ENCODE measurements around the gene SNORC. TPM values are rescaled to one million over a fixed set of nuclear protein-coding genes. Genes with fewer than 3 reads are reported as not detected.

The SNORC gene
- total and polyA plus RNA-seq, 9 of the 15 experiments (the other 6 are each of a cell fraction or from before 2014, with no cell fraction given) = 0.14 to 2.5 (median 0.72) TPM; not detected in 2

DNA sequence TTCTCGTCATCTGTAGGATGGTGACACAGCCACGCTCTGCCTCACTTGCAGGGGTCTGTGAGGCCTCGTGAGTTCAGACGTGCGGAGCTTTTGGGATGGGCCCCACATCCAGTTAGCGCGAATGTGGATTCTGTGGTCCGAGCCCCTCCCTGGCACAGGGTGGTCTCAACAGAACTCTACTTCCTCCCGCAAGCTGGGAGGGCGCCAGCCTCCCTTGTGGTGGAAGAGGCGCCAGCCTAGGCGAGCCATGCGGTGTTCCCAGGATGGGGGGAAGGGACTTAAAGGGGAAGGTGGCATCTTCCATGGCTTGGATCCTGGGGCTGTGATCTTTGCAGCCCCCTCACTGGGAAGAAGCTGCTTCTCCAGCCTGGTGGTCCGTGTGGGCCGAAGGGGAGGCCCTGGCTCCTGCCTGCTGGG, 1.4 kb downstream of the SNORC start:
- Histone ChIP-seq H3K27ac (ENCODE audit: extremely low read depth, low read depth, low read length) (no peak overlapping the region), H3K4me3 (no peak overlapping the region), H3K4me2 (ENCODE audit: insufficient read depth, low read length) (no peak overlapping the region), H4K20me1 (replicated peaks; ENCODE audit: control insufficient read depth, insufficient read depth, low read length) (no peaks in the 10 kb centered on the region), H3K27me3 (ENCODE audit: control insufficient read depth in 2 of 2, insufficient read depth in 2 of 2, low read length in 2 of 2) (no peaks in the 10 kb centered on the region), H3K9me1 (ENCODE audit: control insufficient read depth, insufficient read depth, low read length) (no peaks in the 10 kb centered on the region), H2AFZ (ENCODE audit: low read depth, low read length) (no peak overlapping the region), H3K36me3 (ENCODE audit: control insufficient read depth, insufficient read depth, low read length) (no peaks in the 10 kb centered on the region), H3K79me2 (ENCODE audit: control insufficient read depth, insufficient read depth, low read length) (no peaks in the 10 kb centered on the region), H3K9me3 (replicated peaks; ENCODE audit: control insufficient read depth, insufficient read depth, low read depth, low read length) (no peaks in the 10 kb centered on the region), H3K9ac (ENCODE audit: insufficient read depth in 1 of 2, low read depth in 2 of 2, low read length in 2 of 2) (no peak overlapping the region), H3K4me1 (replicated peaks in 1 of 2; ENCODE audit: control insufficient read depth in 2 of 2, insufficient read depth in 2 of 2, low read length in 2 of 2) (peaks cover 2 to 17% of the 10 kb centered on the region in 2 experiments; a peak in 3 of 5 replicates)
- CTCF ChIA-PET (ENCODE audit: low intra/inter-chr PET ratio) = no interaction called here
- ATAC-seq (no peak), DNase-seq (ENCODE audit: extremely low read depth in 1 of 4, low spot score in 3 of 4) (no peak), FAIRE-seq (no peak)
- BruUV-seq (replicated peaks) = no TSS peak
- POLR2A ChIA-PET = interaction anchor here (0.7 kb wide), 1 partner anchor 958 kb away, joined by 3 read pairs; no protein-coding TSS in a partner anchor
- in situ Hi-C loops (cut with MboI) (no loop called here), intact Hi-C loops (cut with micrococcal nuclease) (no loop called here)
- 73% methylated on average over 10 of the region's 15 CpGs for WGBS (ENCODE audit: insufficient coverage, low coverage, missing lambda C conversion rate)
- TF ChIP-seq NELFE (IDR thresholded peaks at IDR 0.05; ENCODE audit: insufficient read depth, insufficient read length) = no peak
- no peak for TF ChIP-seq ZNF347 (CRISPR knock-in tag; IDR thresholded peaks at IDR 0.05; ENCODE audit: low read depth)
- TF ChIP-seq, protein P1, sequence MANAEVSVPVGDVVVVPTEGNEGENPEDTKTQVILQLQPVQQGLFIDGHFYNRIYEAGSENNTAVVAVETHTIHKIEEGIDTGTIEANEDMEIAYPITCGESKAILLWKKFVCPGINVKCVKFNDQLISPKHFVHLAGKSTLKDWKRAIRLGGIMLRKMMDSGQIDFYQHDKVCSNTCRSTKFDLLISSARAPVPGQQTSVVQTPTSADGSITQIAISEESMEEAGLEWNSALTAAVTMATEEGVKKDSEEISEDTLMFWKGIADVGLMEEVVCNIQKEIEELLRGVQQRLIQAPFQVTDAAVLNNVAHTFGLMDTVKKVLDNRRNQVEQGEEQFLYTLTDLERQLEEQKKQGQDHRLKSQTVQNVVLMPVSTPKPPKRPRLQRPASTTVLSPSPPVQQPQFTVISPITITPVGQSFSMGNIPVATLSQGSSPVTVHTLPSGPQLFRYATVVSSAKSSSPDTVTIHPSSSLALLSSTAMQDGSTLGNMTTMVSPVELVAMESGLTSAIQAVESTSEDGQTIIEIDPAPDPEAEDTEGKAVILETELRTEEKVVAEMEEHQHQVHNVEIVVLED (CRISPR knock-in tag; IDR thresholded peaks at IDR 0.05) = no peak
- no peak for TF ChIP-seq XRCC4 (IDR thresholded peaks at IDR 0.05; ENCODE audit: extremely low read depth, insufficient read depth, insufficient read length)
- TF ChIP-seq ZC3H4 (CRISPR knock-in tag; IDR thresholded peaks at IDR 0.05; ENCODE audit: borderline replicate concordance) = no peak
- no peak for TF ChIP-seq CBX8 (IDR thresholded peaks at IDR 0.05; ENCODE audit: borderline replicate concordance, extremely low read depth, low read depth, low read length, poor library complexity, severe bottlenecking)
- TF ChIP-seq, protein P2, sequence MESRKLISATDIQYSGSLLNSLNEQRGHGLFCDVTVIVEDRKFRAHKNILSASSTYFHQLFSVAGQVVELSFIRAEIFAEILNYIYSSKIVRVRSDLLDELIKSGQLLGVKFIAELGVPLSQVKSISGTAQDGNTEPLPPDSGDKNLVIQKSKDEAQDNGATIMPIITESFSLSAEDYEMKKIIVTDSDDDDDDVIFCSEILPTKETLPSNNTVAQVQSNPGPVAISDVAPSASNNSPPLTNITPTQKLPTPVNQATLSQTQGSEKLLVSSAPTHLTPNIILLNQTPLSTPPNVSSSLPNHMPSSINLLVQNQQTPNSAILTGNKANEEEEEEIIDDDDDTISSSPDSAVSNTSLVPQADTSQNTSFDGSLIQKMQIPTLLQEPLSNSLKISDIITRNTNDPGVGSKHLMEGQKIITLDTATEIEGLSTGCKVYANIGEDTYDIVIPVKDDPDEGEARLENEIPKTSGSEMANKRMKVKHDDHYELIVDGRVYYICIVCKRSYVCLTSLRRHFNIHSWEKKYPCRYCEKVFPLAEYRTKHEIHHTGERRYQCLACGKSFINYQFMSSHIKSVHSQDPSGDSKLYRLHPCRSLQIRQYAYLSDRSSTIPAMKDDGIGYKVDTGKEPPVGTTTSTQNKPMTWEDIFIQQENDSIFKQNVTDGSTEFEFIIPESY (CRISPR knock-in tag; IDR thresholded peaks at IDR 0.05) = no peak
- TF ChIP-seq GATAD2B (IDR thresholded peaks at IDR 0.05; ENCODE audit: borderline replicate concordance) = no peak
- TF ChIP-seq CEBPB (tag; IDR thresholded peaks at IDR 0.05) = no peak
- no peak for TF ChIP-seq TRIM28 (IDR thresholded peaks at IDR 0.05)
- no peak for TF ChIP-seq NCOA4 (IDR thresholded peaks at IDR 0.05; ENCODE audit: partially characterized antibody)
- TF ChIP-seq, protein P3, sequence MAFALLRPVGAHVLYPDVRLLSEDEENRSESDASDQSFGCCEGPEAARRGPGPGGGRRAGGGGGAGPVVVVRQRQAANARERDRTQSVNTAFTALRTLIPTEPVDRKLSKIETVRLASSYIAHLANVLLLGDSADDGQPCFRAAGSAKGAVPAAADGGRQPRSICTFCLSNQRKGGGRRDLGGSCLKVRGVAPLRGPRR (CRISPR knock-in tag; IDR thresholded peaks at IDR 0.05) = no peak
- TF ChIP-seq, protein P4, sequence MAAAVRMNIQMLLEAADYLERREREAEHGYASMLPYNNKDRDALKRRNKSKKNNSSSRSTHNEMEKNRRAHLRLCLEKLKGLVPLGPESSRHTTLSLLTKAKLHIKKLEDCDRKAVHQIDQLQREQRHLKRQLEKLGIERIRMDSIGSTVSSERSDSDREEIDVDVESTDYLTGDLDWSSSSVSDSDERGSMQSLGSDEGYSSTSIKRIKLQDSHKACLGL (CRISPR knock-in tag; IDR thresholded peaks at IDR 0.05; ENCODE audit: borderline replicate concordance, poor library complexity, severe bottlenecking) = no peak
- TF ChIP-seq ZNF76 (CRISPR knock-in tag; IDR thresholded peaks at IDR 0.05; ENCODE audit: borderline replicate concordance) = no peak
- TF ChIP-seq ZNF354B (CRISPR knock-in tag; IDR thresholded peaks at IDR 0.05) = no peak
